ENCODE measurements around the gene OR4Q3.
"Not testable (repeated sequence)": the region's sequence is repeated elsewhere in the genome, so short reads cannot be mapped to it uniquely, and the experiment has no call there.

DNA sequence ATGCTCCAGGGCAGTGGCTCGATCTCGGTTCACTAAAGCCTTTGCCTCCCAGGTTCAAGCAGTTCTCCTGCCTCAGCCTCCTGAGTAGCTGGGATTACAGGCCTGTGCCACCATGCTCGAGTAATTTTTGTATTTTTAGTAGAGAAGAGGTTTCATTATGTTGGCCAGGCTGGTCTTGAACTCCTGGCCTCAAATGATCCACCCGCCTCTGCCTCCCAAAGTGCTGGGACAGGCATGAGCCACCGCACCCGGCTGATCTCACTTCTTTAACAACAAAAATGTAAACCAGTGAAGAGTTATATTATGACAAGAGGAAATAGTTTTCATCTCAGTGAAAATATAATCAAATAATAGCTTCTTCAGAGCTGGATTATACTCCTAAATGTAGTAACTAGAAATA is 43.9 kb downstream of the OR4Q3 start:
- TF ChIP-seq, protein P1, sequence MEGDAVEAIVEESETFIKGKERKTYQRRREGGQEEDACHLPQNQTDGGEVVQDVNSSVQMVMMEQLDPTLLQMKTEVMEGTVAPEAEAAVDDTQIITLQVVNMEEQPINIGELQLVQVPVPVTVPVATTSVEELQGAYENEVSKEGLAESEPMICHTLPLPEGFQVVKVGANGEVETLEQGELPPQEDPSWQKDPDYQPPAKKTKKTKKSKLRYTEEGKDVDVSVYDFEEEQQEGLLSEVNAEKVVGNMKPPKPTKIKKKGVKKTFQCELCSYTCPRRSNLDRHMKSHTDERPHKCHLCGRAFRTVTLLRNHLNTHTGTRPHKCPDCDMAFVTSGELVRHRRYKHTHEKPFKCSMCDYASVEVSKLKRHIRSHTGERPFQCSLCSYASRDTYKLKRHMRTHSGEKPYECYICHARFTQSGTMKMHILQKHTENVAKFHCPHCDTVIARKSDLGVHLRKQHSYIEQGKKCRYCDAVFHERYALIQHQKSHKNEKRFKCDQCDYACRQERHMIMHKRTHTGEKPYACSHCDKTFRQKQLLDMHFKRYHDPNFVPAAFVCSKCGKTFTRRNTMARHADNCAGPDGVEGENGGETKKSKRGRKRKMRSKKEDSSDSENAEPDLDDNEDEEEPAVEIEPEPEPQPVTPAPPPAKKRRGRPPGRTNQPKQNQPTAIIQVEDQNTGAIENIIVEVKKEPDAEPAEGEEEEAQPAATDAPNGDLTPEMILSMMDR (conservative IDR thresholded peaks at IDR 0.05) = not testable (repeated sequence)
- not testable (repeated sequence) for TF ChIP-seq EZH2 (IDR thresholded peaks at IDR 0.05; ENCODE audit: low read depth)
